HG02852 (cell line): Measurements from ENCODE around the gene THUMPD1.
"Not testable (repeated sequence)": the region's sequence is repeated elsewhere in the genome, so short reads cannot be mapped to it uniquely, and the experiment has no call there.

Experiments
- ATAC-seq: cut with Tn5 transposase; IDR thresholded peaks from one replicate; pipeline ENCODE4 v1.9.1; 2021; ENCODE audit warnings: mild to moderate bottlenecking, moderate library complexity; ENCODE audit not compliant: unreplicated experiment

Gene THUMPD1

GRCh38 chr16:20701692-20702091 is 39.9 kb downstream of the THUMPD1 start:
- not testable (repeated sequence) for ATAC-seq

- ATAC-seq = no peak
Observed at GRCh38 chr16:20696618-20697017, 45.0 kb downstream of the THUMPD1 start.

GRCh38 chr16:20695024-20695423 is 46.6 kb downstream of the THUMPD1 start:
- ATAC-seq = no peak

GRCh38 chr16:20694096-20694495 is 47.5 kb downstream of the THUMPD1 start:
- not testable (repeated sequence) for ATAC-seq

GRCh38 chr16:20689668-20690067 is 52.0 kb downstream of the THUMPD1 start:
- no peak for ATAC-seq

- ATAC-seq = no peak
Observed at GRCh38 chr16:20683812-20684211, 57.8 kb downstream of the THUMPD1 start.
